ENCODE results near the gene PTPRU. TPM values are rescaled to one million over a fixed set of nuclear protein-coding genes. Genes with fewer than 3 reads are reported as not detected.

The PTPRU gene
- 10 to 100 TPM in 2 of 3 donors, 1 to 10 TPM in 1; 9.4 to 12.0 (median 10.6) TPM for polyA plus RNA-seq (ENCODE audit: insufficient read length in 3 of 3)

GRCh38 chr1:29235955-29236711 lies at the start of gene PTPRU:
PTPRU (plus strand) TSS chr1:29236522; CDS start chr1:29236645, 123 bp downstream.
- DNase-seq (ENCODE audit: low read depth in 3 of 3, low spot score in 2 of 3): no peak

DNA sequence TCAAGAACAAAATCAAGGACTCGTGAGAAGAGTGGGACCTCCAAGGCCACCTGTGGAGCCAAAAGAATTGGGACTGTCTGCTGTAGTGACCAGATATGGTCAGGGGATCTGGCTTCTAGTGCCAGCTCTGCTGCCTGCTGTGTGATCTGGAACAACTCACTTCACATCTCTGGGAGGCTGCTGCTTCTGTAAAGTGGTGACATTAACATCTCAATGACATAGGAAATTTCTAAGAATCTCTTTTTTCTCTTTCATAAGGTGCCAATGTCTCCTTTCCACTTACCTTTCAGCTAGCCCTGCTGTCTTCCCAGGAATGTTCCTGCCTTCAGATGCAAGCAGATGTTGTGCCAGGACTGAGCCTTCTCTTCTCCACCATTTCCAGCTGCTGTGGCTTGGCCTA lies 49.6 kb upstream of the PTPRU start:
- no peak for DNase-seq (ENCODE audit: low read depth in 3 of 3, low spot score in 2 of 3)

DNA sequence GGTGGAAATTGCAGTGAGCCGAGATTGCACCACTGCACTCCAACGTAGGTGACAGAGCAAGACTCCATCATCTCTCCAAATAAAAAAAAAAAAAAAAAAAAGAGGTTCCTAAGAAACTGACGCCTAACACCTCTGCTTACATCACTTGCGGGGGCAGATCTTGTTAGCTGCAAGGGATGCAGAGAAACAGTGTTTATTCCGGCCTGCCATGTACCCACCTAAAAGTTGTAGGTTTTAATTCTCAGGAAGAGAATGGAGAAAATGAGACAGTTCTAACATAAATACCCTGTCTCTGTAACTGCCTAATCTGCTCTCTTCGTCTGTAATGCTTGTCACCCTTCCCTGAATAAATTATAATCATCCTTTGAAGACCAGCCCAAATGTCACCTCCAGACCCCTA lies 45.6 kb upstream of the PTPRU start:
- DNase-seq (ENCODE audit: low read depth in 3 of 3, low spot score in 2 of 3): no peak

- no peak for DNase-seq (ENCODE audit: low read depth in 3 of 3, low spot score in 2 of 3)
Measured at GRCh38 chr1:29193879-29194455, 42.4 kb upstream of the PTPRU start.

DNA sequence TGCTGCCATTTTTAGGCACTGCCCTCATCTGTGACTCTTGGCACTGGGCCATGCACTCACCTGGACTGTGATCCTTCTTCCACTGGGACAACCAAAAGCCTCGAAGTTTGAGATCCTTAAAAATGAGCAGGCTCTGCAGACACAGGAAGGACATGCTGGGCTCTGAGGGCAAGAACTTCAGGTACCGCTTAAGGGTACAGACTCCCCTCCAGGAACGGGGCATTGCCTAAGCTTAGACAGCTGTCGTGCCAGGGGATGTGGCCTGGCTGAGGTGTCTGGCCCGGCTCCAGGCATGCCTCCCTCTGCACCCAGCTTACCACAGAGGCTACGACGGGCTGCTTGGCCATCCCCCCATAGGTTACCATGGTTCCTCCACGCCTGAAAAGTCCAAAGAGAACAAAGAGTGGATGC lies 40.4 kb upstream of the PTPRU start:
- DNase-seq (ENCODE audit: low read depth in 3 of 3, low spot score in 2 of 3): no peak

DNA sequence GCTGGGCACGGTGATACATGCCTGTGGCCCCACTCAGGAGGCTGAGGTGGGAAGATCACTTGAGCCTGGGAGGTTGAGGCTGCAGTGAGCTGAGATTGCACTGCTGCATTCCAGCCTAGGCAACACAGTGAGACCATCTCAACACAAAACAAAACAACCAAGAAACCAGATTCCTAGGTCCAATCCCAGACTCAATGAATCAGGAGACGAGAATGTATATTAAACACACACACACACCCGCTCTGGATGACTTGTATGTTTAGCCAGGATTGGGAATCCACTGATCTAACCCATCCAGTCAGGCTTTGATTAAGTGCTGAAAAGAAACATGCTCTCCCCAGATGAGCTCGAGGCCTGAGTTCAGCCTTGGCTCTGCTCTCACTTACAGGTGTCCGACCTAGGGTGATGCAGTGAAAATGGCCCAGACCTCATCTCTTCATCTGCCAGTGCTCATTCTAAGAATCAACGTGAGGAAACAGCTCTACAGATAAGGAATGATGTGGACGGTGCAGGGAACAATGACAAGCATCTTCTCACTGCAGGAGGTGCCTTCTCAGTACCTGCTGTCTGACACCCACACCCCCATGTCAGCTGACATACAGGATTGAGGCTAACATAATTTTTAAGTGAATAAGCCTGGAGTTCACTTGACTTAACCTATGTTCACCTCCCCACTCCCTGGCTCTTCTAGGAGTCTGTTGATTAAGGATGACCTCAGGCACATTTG lies 39.3 kb upstream of the PTPRU start:
- DNase-seq (ENCODE audit: low read depth in 3 of 3, low spot score in 2 of 3): no peak

DNA sequence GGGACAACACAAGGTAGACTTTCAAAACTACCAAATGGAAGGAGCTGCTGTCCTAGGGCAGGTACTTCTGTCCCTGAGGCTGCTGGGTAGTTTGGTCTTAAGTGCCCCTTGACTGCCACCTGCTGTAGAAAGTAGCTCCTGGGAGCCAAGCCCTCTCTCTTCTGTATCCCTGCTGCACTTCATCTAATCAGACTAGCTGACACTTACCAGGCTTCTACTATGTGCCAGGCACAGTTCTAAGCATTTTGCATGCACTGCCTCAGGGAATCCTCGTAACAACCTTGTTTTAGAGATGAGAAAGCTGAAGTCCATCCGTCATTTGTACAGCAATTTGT lies 38.8 kb upstream of the PTPRU start:
- no peak for DNase-seq (ENCODE audit: low read depth in 3 of 3, low spot score in 2 of 3)

GRCh38 chr1:29197993-29198392 lies 38.3 kb upstream of the PTPRU start:
- DNase-seq (ENCODE audit: low read depth in 3 of 3, low spot score in 2 of 3): no peak

GRCh38 chr1:29200906-29201594 lies 35.3 kb upstream of the PTPRU start:
- DNase-seq (ENCODE audit: low read depth in 3 of 3, low spot score in 2 of 3): no peak

DNA sequence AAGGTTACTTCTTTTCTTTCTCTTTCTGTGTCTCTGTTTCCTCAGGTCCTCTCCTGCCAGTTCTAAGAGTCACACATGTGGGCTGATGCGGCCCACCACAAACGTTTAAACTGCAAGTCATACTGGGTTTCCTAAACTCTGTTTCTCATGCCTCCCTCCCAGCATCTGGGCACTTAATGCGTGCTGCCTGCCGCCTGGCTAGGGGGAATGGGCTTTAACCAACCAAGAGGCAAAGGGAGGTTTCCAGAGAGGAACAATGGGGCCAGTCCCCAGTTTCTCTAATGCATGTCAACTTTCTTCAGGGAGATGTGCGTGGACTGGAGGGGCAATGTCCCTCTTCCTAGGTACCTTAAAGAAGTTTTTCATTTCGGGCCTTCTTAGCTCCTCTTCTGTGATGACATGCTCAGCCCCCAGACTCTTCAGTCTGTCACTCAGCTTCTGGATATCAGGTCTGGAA lies 34.7 kb upstream of the PTPRU start:
- DNase-seq (ENCODE audit: low read depth in 3 of 3, low spot score in 2 of 3): no peak

DNA sequence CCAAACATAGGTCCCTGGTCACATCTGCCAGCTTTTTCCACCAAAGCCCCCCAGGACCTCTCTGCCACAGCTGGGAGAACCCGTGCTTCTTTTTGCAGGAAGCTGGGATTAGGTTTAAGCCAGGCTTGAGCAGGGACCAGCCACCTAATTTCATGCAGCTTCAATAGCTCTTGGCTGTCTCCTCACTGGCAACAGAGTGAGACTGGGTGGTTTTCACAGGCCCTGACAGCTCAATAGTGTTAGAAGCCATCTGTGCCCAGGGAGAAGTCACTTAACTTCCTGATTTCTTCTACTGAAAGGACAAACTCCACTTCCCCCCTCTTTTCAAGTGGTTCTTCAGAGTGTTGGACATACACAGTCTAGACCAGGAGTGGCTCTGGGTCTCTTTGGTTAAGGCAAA lies 34.3 kb upstream of the PTPRU start:
- no peak for DNase-seq (ENCODE audit: low read depth in 3 of 3, low spot score in 2 of 3)

- peak; percentile 82 to 88 (median 87) for DNase-seq (ENCODE audit: low read depth in 3 of 3, low spot score in 2 of 3)
Measured at GRCh38 chr1:29202584-29203340, 33.6 kb upstream of the PTPRU start.

DNA sequence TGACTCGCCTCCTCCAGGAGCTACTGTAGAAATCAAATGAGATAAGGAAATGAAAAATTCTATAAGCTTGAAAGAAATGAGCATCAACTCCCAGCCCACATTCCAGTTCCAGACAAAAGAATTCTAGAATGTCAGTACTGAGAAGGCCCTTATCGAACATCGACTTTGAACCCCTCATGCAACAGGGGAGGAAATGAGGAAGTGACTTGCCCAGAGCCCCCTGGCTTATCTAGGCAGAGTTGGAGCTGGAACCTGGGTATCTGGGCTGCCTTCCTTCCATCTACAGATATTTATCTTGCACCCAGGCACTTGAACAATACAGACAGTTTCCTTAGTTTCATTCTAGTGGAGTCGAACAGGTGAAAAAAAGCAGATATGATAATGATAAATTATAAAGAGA lies 27.9 kb upstream of the PTPRU start:
- no peak for DNase-seq (ENCODE audit: low read depth in 3 of 3, low spot score in 2 of 3)

DNA sequence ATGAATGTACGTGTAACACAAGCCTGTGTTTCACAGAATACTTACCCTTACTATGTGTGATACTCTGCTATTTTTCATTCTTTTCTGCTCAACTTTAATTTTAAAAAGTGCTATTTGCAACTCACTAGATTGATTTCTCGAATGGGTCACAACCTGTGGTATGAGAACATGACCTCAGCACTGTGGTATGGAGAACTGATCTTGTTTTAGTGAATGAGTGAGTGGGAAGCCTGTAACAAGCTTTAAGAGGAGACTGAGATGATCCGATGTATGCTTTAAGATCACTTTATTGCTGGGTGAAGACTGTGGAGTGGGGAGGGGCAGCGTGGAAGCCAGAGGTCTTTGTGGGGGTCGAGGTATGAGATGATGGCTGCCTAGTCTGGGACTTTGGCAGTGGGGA lies 27.1 kb upstream of the PTPRU start:
- no peak for DNase-seq (ENCODE audit: low read depth in 3 of 3, low spot score in 2 of 3)

DNA sequence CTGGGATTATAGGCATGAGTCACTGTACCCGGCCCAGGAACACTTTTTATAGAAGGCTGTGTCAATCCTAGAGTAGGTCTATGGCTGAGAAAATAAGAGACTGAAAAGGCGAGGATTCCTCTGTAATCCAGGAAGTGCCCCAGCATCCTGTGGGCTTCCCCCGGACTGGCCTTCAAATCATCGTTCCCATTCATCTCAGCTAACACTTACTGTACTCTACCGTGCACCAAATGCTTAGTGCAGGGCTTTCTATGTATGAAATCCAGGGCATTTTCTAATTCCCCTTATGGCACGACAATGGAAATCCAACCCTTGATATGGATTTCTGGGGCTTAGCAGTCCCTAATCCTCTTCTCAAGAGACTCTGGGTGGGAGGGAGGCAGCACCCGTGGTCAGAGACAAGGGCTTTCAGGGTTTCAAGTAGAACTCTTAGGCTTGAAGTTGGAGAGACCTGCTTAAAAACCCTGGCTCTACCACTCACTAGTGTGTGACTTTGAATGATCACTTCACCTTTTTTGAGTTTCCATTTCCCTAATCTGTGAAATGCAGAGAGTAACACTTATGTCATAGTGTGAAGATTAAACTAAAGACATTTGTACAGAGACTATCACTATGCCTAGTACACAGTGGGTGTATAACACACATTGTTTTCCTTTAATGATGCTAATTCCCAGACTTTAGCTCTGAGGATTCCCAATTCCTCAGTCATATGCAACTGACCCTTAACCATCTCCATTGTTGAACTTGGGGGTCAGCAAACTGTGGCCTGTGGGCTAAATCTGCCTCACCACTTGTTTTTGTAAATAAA lies 25.8 kb upstream of the PTPRU start:
- no peak for DNase-seq (ENCODE audit: low read depth in 3 of 3, low spot score in 2 of 3)

GRCh38 chr1:29211086-29212030 lies 25.0 kb upstream of the PTPRU start:
- DNase-seq (ENCODE audit: low read depth in 3 of 3, low spot score in 2 of 3): no peak

DNA sequence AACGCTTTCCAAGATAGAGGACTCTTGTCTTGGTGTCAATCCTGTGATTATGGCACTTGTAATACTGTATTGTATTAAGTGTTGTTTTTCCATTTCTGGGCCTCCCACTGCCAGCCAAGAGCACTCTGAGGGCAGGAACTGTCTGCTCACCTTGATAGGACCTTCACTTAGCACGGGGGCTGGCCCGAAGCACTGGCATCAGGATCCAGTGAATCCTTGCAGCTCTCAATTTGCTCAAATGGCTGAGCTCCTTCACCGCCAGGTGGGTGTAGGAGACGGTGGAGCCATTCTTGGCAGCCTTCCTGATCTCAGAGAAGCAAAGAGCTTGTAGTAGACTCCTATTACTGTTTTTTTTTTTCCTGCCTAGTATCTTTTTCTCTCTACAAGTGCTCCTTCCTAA lies 23.3 kb upstream of the PTPRU start:
- no peak for DNase-seq (ENCODE audit: low read depth in 3 of 3, low spot score in 2 of 3)

GRCh38 chr1:29217633-29218032 lies 18.7 kb upstream of the PTPRU start:
- DNase-seq (ENCODE audit: low read depth in 3 of 3, low spot score in 2 of 3): no peak

DNA sequence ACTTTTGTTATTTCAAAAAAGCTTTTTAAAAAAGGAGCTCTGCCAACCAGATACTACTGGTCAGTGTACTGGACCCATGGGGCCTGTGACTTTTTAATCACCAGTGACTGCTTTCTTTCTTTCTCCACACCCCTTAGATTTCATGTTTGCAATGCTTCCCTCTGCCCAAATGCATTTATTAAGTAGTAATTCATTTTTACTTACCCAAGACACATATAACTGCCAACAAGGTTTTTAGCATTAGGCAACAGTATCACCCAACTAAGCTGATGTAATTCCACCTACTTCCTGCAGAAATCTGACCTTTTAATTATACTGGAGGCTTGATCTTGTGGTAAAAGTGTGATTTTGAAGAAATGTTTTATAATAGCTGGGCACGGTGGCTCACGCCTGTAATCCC lies 18.1 kb upstream of the PTPRU start:
- no peak for DNase-seq (ENCODE audit: low read depth in 3 of 3, low spot score in 2 of 3)
